Panc1 (cell line): Measurements from ENCODE around the gene VSIG8. TPM values are rescaled to one million over a fixed set of nuclear protein-coding genes. Genes with fewer than 3 reads are reported as not detected.
"Not testable (repeated sequence)": the region's sequence is repeated elsewhere in the genome, so short reads cannot be mapped to it uniquely, and the experiment has no call there.

ENCODE experiments used
- ATAC-seq: fragments of 200-7000 bp; cut with Tn5 transposase; 2 replicates; pipeline ENCODE4 v1.9.1; 2020; ENCODE audit warnings: mild to moderate bottlenecking, moderate library complexity
- BruUV-seq: library from RNA; stranded (reverse); fragments of 400-500 nt; replicated peaks from 2 replicates; lab custom pipeline; 2021; lab: Mats Ljungman, UMichigan
- CTCF ChIA-PET: fragments of 300-600 bp; sonication (Branson Sonifier 250); formaldehyde crosslinking; loops from one replicate; lab custom pipeline; 2022; ENCODE audit warnings: antibody characterized with exemption; lab: Charles Lee
- POLR2A ChIA-PET: fragments of 300-600 bp; sonication (Branson Sonifier 250); formaldehyde crosslinking; loops from one replicate; lab custom pipeline; 2022; ENCODE audit warnings: antibody characterized with exemption; lab: Charles Lee
- DNase-seq: peaks from one replicate; pipeline ENCODE4 v3.0.0-alpha.2; 2010; ENCODE audit warnings: low read depth, low spot score
- H3K27ac ChIP-seq: 2 replicates; pipeline ENCODE4 v1.5.1; 2011; ENCODE audit warnings: mild to moderate bottlenecking, low read length, inconsistent platforms
- H3K27me3 ChIP-seq: fragments of 200-500 bp; sonication (Bioruptor generic); 2 replicates; pipeline ENCODE4 v1.6.0; 2014; ENCODE audit warnings: low read length, inconsistent platforms; ENCODE audit not compliant: control insufficient read depth, insufficient read depth
- H3K36me3 ChIP-seq: fragments of 200-500 bp; sonication (Bioruptor generic); 2 replicates; pipeline ENCODE4 v1.5.1; 2014; ENCODE audit warnings: inconsistent platforms, mild to moderate bottlenecking, low read length, moderate library complexity; ENCODE audit not compliant: control insufficient read depth, insufficient read depth
- H3K4me1 ChIP-seq: 2 replicates; pipeline ENCODE4 v1.5.1; 2011; ENCODE audit warnings: inconsistent platforms, mild to moderate bottlenecking, low read length, moderate library complexity; ENCODE audit not compliant: control insufficient read depth, insufficient read depth
- H3K4me3 ChIP-seq, 2 experiments: 2 replicates each; pipeline ENCODE4 v1.5.1; 2011 to 2012; ENCODE audit warnings: low read depth in 2 of 2, low read length in 2 of 2, mild to moderate bottlenecking in 2 of 2, inconsistent platforms in 1 of 2, moderate library complexity in 1 of 2
- H3K9me3 ChIP-seq: fragments of 200-500 bp; sonication (Bioruptor generic); 2 replicates; pipeline ENCODE4 v1.5.1; 2014; ENCODE audit warnings: low read depth, mild to moderate bottlenecking, inconsistent platforms, low read length, moderate library complexity; ENCODE audit not compliant: control insufficient read depth, insufficient read depth
- CTCF ChIP-seq: fragments of 450-650 bp; IDR thresholded peaks from 2 replicates; pipeline ENCODE4 v1.5.1; 2017; ENCODE audit warnings: mild to moderate bottlenecking
- POLR2AphosphoS5 ChIP-seq: IDR thresholded peaks from 2 replicates; pipeline ENCODE4 v1.6.1; 2012; ENCODE audit warnings: mild to moderate bottlenecking, low read depth, low read length, moderate library complexity
- SIN3A ChIP-seq: IDR thresholded peaks from 2 replicates; pipeline ENCODE4 v1.6.1; 2012; ENCODE audit warnings: low read depth, mild to moderate bottlenecking, low read length, moderate library complexity, borderline replicate concordance; ENCODE audit not compliant: insufficient read depth
- TCF7L2 ChIP-seq: IDR thresholded peaks from 2 replicates; pipeline ENCODE4 v1.6.1; 2011; ENCODE audit warnings: mild to moderate bottlenecking, low read depth, low read length, inconsistent platforms
- in situ Hi-C: cut with HindIII; loops from 2 replicates; pipeline ENCODE4 v1.10.0; 2016; ENCODE audit warnings: low sequenced_read_pairs, low pct_unique_long_range_greater_than_20kb
- intact Hi-C: fragments of 100-400 bp; cut with micrococcal nuclease; formaldehyde crosslinking; loops from one replicate; pipeline ENCODE4 v1.10.0; 2022; ENCODE audit not compliant: unreplicated experiment
- total RNA-seq: library from RNA; stranded (reverse); gene quantifications from one replicate; pipeline ENCODE4 v1.2.1, GENCODE V29; 2021; ENCODE audit not compliant: unreplicated experiment
- TF ChIP-seq, protein P1 (sequence below), 2 experiments: IDR thresholded peaks; 2 replicates each; pipeline ENCODE4 v1.6.1; 2011 to 2012; ENCODE audit warnings: low read depth in 2 of 2, control low read depth in 1 of 2, low read length in 1 of 2, mild to moderate bottlenecking in 1 of 2, moderate library complexity in 1 of 2; ENCODE audit not compliant: insufficient read depth in 1 of 2

Gene VSIG8
- total RNA-seq, 1 experiment from 2014 or later = not detected

GRCh38 chr1:159908031-159908940 lies 45.8 kb upstream of the VSIG8 start:
- CTCF ChIA-PET = no interaction called here
- DNase-seq = no peak
- H3K9me3 ChIP-seq = no peaks in the 10 kb centered on the region
- H3K4me1 ChIP-seq = peaks cover 4% of the 10 kb centered on the region
- H3K4me3 ChIP-seq = no peak overlapping the region
- no peaks in the 10 kb centered on the region for H3K27me3 ChIP-seq
- H3K36me3 ChIP-seq = no peaks in the 10 kb centered on the region
- TF ChIP-seq SIN3A (no peak), POLR2AphosphoS5 (no peak), TCF7L2 (no peak), CTCF (no peak)
- TF ChIP-seq, protein P1, sequence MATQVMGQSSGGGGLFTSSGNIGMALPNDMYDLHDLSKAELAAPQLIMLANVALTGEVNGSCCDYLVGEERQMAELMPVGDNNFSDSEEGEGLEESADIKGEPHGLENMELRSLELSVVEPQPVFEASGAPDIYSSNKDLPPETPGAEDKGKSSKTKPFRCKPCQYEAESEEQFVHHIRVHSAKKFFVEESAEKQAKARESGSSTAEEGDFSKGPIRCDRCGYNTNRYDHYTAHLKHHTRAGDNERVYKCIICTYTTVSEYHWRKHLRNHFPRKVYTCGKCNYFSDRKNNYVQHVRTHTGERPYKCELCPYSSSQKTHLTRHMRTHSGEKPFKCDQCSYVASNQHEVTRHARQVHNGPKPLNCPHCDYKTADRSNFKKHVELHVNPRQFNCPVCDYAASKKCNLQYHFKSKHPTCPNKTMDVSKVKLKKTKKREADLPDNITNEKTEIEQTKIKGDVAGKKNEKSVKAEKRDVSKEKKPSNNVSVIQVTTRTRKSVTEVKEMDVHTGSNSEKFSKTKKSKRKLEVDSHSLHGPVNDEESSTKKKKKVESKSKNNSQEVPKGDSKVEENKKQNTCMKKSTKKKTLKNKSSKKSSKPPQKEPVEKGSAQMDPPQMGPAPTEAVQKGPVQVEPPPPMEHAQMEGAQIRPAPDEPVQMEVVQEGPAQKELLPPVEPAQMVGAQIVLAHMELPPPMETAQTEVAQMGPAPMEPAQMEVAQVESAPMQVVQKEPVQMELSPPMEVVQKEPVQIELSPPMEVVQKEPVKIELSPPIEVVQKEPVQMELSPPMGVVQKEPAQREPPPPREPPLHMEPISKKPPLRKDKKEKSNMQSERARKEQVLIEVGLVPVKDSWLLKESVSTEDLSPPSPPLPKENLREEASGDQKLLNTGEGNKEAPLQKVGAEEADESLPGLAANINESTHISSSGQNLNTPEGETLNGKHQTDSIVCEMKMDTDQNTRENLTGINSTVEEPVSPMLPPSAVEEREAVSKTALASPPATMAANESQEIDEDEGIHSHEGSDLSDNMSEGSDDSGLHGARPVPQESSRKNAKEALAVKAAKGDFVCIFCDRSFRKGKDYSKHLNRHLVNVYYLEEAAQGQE (IDR thresholded peaks at IDR 0.05; ENCODE audit: insufficient read depth in 1 of 2, low read depth in 2 of 2, low read length in 1 of 2) = no peak
- POLR2A ChIA-PET = no interaction called here
- no TSS peak for BruUV-seq
- no peak overlapping the region for H3K27ac ChIP-seq
- ATAC-seq = no peak
- intact Hi-C loops (no loop called here), in situ Hi-C loops (no loop called here)

GRCh38 chr1:159906960-159907359 lies 44.5 kb upstream of the VSIG8 start:
- Histone ChIP-seq H3K4me1 (peaks cover 4% of the 10 kb centered on the region), H3K27ac (no peak overlapping the region), H3K4me3 (no peak overlapping the region), H3K9me3 (no peaks in the 10 kb centered on the region), H3K27me3 (no peaks in the 10 kb centered on the region), H3K36me3 (no peaks in the 10 kb centered on the region)
- BruUV-seq = no TSS peak
- intact Hi-C loops (no loop called here), in situ Hi-C loops (no loop called here)
- TF ChIP-seq, protein P1 (IDR thresholded peaks at IDR 0.05; ENCODE audit: insufficient read depth in 1 of 2, low read depth in 2 of 2, low read length in 1 of 2) = no peak
- TF ChIP-seq TCF7L2 = no peak
- TF ChIP-seq POLR2AphosphoS5 = no peak
- TF ChIP-seq SIN3A = no peak
- TF ChIP-seq CTCF = no peak
- ATAC-seq = no peak
- ChIA-PET POLR2A (no interaction called here), CTCF (no interaction called here)
- DNase-seq = no peak

- BruUV-seq, H3K9me3 ChIP-seq, POLR2A ChIA-PET, ATAC-seq, H3K36me3 ChIP-seq, H3K4me3 ChIP-seq, DNase-seq, in situ Hi-C loops, CTCF ChIA-PET, intact Hi-C loops, H3K27ac ChIP-seq, H3K4me1 ChIP-seq, H3K27me3 ChIP-seq: not testable (repeated sequence)
These were observed 41.6 kb upstream of the VSIG8 start for GRCh38 chr1:159904036-159904435.
